ENCODE data around the gene REL. TPM values are rescaled to one million over a fixed set of nuclear protein-coding genes. Genes with fewer than 3 reads are reported as not detected.

The REL gene
- total RNA-seq, 1 experiment from 2014 or later, result 57.0 TPM

GRCh38 chr2:60934165-60934722 lies 52.9 kb downstream of the REL start:
- Histone ChIP-seq H3K9ac (ENCODE audit: low read length) (no peak overlapping the region), H3K9me2 (replicated peaks; ENCODE audit: insufficient read depth, low read length) (no peaks in the 10 kb centered on the region; the same call in 1 of the 2 replicates), H3K36me3 (ENCODE audit: insufficient read depth, low read length) (peaks cover 76% of the 10 kb centered on the region), H3K4me1 (ENCODE audit: low read length) (peaks cover 20% of the 10 kb centered on the region), H3K27me3 (ENCODE audit: low read length) (no peaks in the 10 kb centered on the region), H3K4me3 (ENCODE audit: low read length) (no peak overlapping the region), H3K4me2 (ENCODE audit: low read depth, low read length, poor library complexity, severe bottlenecking) (no peak overlapping the region), H3K9me3 (ENCODE audit: low read length) (no peaks in the 10 kb centered on the region), H4K20me1 (ENCODE audit: insufficient read depth, low read depth, low read length) (no peaks in the 10 kb centered on the region), H3K27ac (ENCODE audit: low read length) (0 out of 2 replicates have a peak overlapping the region, but pooled peaks have one; percentile 3), H3K79me2 (ENCODE audit: low read length) (peaks cover 27% of the 10 kb centered on the region), H2AFZ (ENCODE audit: low read length) (no peak overlapping the region)
- no peak for DNase-seq

GRCh38 chr2:60936757-60937156 lies 55.4 kb downstream of the REL start:
- Histone ChIP-seq H3K9me2 (replicated peaks; ENCODE audit: insufficient read depth, low read length) (no peaks in the 10 kb centered on the region; the same call in 1 of the 2 replicates), H3K9me3 (ENCODE audit: low read length) (no peaks in the 10 kb centered on the region), H3K27ac (ENCODE audit: low read length) (no peak overlapping the region)

GRCh38 chr2:60938301-60938700 lies 56.9 kb downstream of the REL start:
- H2AFZ ChIP-seq (ENCODE audit: low read length), result no peak overlapping the region
- H3K9me3 ChIP-seq (ENCODE audit: low read length), result no peaks in the 10 kb centered on the region
- H4K20me1 ChIP-seq (ENCODE audit: insufficient read depth, low read depth, low read length), result no peaks in the 10 kb centered on the region
- H3K9ac ChIP-seq (ENCODE audit: low read length), result no peak overlapping the region
- peaks cover 69% of the 10 kb centered on the region for H3K36me3 ChIP-seq (ENCODE audit: insufficient read depth, low read length)
- no peak for DNase-seq
- H3K4me3 ChIP-seq (ENCODE audit: low read length), result no peak overlapping the region
- H3K4me2 ChIP-seq (ENCODE audit: low read depth, low read length, poor library complexity, severe bottlenecking), result no peak overlapping the region
- no peaks in the 10 kb centered on the region for H3K9me2 ChIP-seq (replicated peaks; ENCODE audit: insufficient read depth, low read length)
- no peaks in the 10 kb centered on the region for H3K27me3 ChIP-seq (ENCODE audit: low read length)
- no peak overlapping the region for H3K27ac ChIP-seq (ENCODE audit: low read length)
- peaks cover 13% of the 10 kb centered on the region for H3K4me1 ChIP-seq (ENCODE audit: low read length)
- H3K79me2 ChIP-seq (ENCODE audit: low read length), result peaks cover 14% of the 10 kb centered on the region

More at GRCh38 chr2:60936757-60937156, 55.4 kb downstream of the REL start:
- Histone ChIP-seq H3K27me3 (ENCODE audit: low read length) (no peaks in the 10 kb centered on the region), H3K4me3 (ENCODE audit: low read length) (no peak overlapping the region), H3K9ac (ENCODE audit: low read length) (no peak overlapping the region), H2AFZ (ENCODE audit: low read length) (no peak overlapping the region), H4K20me1 (ENCODE audit: insufficient read depth, low read depth, low read length) (no peaks in the 10 kb centered on the region), H3K36me3 (ENCODE audit: insufficient read depth, low read length) (peaks cover 79% of the 10 kb centered on the region), H3K4me2 (ENCODE audit: low read depth, low read length, poor library complexity, severe bottlenecking) (no peak overlapping the region), H3K4me1 (ENCODE audit: low read length) (peaks cover 20% of the 10 kb centered on the region), H3K79me2 (ENCODE audit: low read length) (peaks cover 25% of the 10 kb centered on the region)
- DNase-seq, result no peak

DNA sequence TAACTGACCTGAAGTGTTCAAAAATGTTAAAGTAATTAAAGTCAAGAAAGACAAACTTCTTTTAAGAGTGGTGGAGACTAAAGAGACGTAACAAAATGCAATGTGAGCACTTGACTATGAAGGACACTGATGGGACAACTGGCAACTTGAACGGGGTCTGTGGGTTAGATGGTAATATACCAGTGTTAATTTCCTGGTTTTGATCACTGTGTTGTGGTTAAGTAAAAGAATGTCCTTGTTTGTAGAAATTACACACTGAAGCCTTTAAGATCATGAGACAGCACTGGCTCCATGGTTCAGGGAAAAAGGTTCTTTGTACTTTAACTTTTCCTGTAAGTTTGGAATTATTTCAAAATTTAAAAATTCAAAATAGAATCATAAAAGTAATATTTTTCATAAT lies 58.2 kb downstream of the REL start:
- H2AFZ ChIP-seq (ENCODE audit: low read length), result no peak overlapping the region
- peaks cover 59% of the 10 kb centered on the region for H3K36me3 ChIP-seq (ENCODE audit: insufficient read depth, low read length)
- no peaks in the 10 kb centered on the region for H3K4me1 ChIP-seq (ENCODE audit: low read length)
- H3K27me3 ChIP-seq (ENCODE audit: low read length), result no peaks in the 10 kb centered on the region
- H3K9ac ChIP-seq (ENCODE audit: low read length), result no peak overlapping the region
- no peak overlapping the region for H3K4me3 ChIP-seq (ENCODE audit: low read length)
- peak overlapping the region; percentile 12; the same call in 1 of the 2 replicates for H3K27ac ChIP-seq (ENCODE audit: low read length)
- no peak for DNase-seq
- no peaks in the 10 kb centered on the region for H4K20me1 ChIP-seq (ENCODE audit: insufficient read depth, low read depth, low read length)
- H3K79me2 ChIP-seq (ENCODE audit: low read length), result peaks cover 1% of the 10 kb centered on the region; the same call in 1 of the 2 replicates
- H3K9me3 ChIP-seq (ENCODE audit: low read length), result no peaks in the 10 kb centered on the region
- H3K9me2 ChIP-seq (replicated peaks; ENCODE audit: insufficient read depth, low read length), result no peaks in the 10 kb centered on the region
- H3K4me2 ChIP-seq (ENCODE audit: low read depth, low read length, poor library complexity, severe bottlenecking), result no peak overlapping the region

DNA sequence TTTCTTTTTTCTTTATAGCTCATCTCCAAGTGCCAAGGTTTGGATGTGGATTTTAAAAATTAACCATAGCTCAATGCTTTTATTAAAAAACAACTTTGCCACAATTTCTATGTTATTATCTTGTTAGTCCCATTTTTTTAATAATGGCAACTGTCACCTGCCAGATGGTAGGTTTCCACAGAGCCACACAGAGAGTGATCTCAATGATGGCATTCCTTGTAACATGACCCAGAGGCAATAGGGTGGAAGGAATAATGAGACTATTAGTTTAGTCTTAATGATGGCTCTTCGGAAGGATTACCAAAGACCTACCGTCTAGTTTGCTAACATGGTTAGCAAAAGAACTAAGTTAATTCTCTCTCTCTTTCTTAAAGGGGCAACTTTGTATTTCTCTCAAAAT lies 64.0 kb downstream of the REL start:
- Histone ChIP-seq H3K9me3 (ENCODE audit: low read length) (no peaks in the 10 kb centered on the region), H3K4me2 (ENCODE audit: low read depth, low read length, poor library complexity, severe bottlenecking) (no peak overlapping the region), H3K79me2 (ENCODE audit: low read length) (no peaks in the 10 kb centered on the region), H3K36me3 (ENCODE audit: insufficient read depth, low read length) (peaks cover 25% of the 10 kb centered on the region), H3K9me2 (replicated peaks; ENCODE audit: insufficient read depth, low read length) (no peaks in the 10 kb centered on the region), H3K27me3 (ENCODE audit: low read length) (no peaks in the 10 kb centered on the region), H3K4me1 (ENCODE audit: low read length) (no peaks in the 10 kb centered on the region), H3K9ac (ENCODE audit: low read length) (no peak overlapping the region), H4K20me1 (ENCODE audit: insufficient read depth, low read depth, low read length) (no peaks in the 10 kb centered on the region), H2AFZ (ENCODE audit: low read length) (no peak overlapping the region), H3K27ac (ENCODE audit: low read length) (no peak overlapping the region), H3K4me3 (ENCODE audit: low read length) (no peak overlapping the region)
- no peak for DNase-seq

- Histone ChIP-seq H3K27ac (ENCODE audit: low read length) (no peak overlapping the region), H3K4me3 (ENCODE audit: low read length) (no peak overlapping the region), H2AFZ (ENCODE audit: low read length) (no peak overlapping the region), H3K9me2 (replicated peaks; ENCODE audit: insufficient read depth, low read length) (no peaks in the 10 kb centered on the region), H4K20me1 (ENCODE audit: insufficient read depth, low read depth, low read length) (no peaks in the 10 kb centered on the region), H3K79me2 (ENCODE audit: low read length) (no peaks in the 10 kb centered on the region), H3K4me1 (ENCODE audit: low read length) (no peaks in the 10 kb centered on the region), H3K36me3 (ENCODE audit: insufficient read depth, low read length) (peaks cover 21% of the 10 kb centered on the region; the same call in 1 of the 2 replicates), H3K27me3 (ENCODE audit: low read length) (no peaks in the 10 kb centered on the region), H3K4me2 (ENCODE audit: low read depth, low read length, poor library complexity, severe bottlenecking) (no peak overlapping the region), H3K9ac (ENCODE audit: low read length) (no peak overlapping the region), H3K9me3 (ENCODE audit: low read length) (no peaks in the 10 kb centered on the region)
- no peak for DNase-seq
Observed at GRCh38 chr2:60947056-60947455, 65.7 kb downstream of the REL start.

DNA sequence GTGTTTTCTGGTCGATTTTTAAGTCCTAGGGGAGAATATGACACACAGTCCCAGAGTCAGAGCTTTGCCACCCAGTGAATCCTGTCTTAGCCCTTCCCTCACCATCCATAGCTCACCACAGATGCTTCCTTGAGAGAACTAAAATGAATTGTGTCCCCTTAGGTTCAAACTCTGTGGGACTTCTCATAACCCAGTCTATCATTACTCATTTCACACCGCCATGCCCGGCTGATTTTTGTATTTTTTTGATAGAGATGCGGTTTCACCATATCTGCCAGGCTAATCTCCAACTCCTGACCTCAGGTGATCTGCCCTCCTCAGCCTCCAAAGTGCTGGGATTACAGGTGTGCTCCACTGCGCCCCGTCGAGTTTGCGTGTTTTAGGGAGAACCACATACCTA lies 66.8 kb downstream of the REL start:
- no peak overlapping the region for H3K4me2 ChIP-seq (ENCODE audit: low read depth, low read length, poor library complexity, severe bottlenecking)
- H3K27ac ChIP-seq (ENCODE audit: low read length), result no peak overlapping the region
- H4K20me1 ChIP-seq (ENCODE audit: insufficient read depth, low read depth, low read length), result no peaks in the 10 kb centered on the region
- no peaks in the 10 kb centered on the region for H3K9me2 ChIP-seq (replicated peaks; ENCODE audit: insufficient read depth, low read length)
- DNase-seq, result no peak
- H2AFZ ChIP-seq (ENCODE audit: low read length), result no peak overlapping the region
- no peaks in the 10 kb centered on the region for H3K79me2 ChIP-seq (ENCODE audit: low read length)
- no peaks in the 10 kb centered on the region for H3K4me1 ChIP-seq (ENCODE audit: low read length)
- no peaks in the 10 kb centered on the region for H3K9me3 ChIP-seq (ENCODE audit: low read length)
- H3K36me3 ChIP-seq (ENCODE audit: insufficient read depth, low read length), result peaks cover 24% of the 10 kb centered on the region
- no peaks in the 10 kb centered on the region for H3K27me3 ChIP-seq (ENCODE audit: low read length)
- no peak overlapping the region for H3K4me3 ChIP-seq (ENCODE audit: low read length)
- no peak overlapping the region for H3K9ac ChIP-seq (ENCODE audit: low read length)

- Histone ChIP-seq H3K79me2 (ENCODE audit: low read length) (no peaks in the 10 kb centered on the region), H3K9me3 (ENCODE audit: low read length) (no peaks in the 10 kb centered on the region), H3K4me3 (ENCODE audit: low read length) (no peak overlapping the region), H3K4me2 (ENCODE audit: low read depth, low read length, poor library complexity, severe bottlenecking) (no peak overlapping the region), H3K36me3 (ENCODE audit: insufficient read depth, low read length) (peaks cover 33% of the 10 kb centered on the region), H2AFZ (ENCODE audit: low read length) (no peak overlapping the region), H3K27me3 (ENCODE audit: low read length) (no peaks in the 10 kb centered on the region), H3K9me2 (replicated peaks; ENCODE audit: insufficient read depth, low read length) (no peaks in the 10 kb centered on the region), H3K27ac (ENCODE audit: low read length) (no peak overlapping the region), H3K4me1 (ENCODE audit: low read length) (no peaks in the 10 kb centered on the region), H4K20me1 (ENCODE audit: insufficient read depth, low read depth, low read length) (no peaks in the 10 kb centered on the region), H3K9ac (ENCODE audit: low read length) (no peak overlapping the region)
- DNase-seq, result no peak
Observed at GRCh38 chr2:60948926-60949579, 67.7 kb downstream of the REL start.
